ENCODE results near the gene IGSF21.

GRCh38 chr1:18139198-18139981 is 31.8 kb downstream of the IGSF21 start:
- no peak for TF ChIP-seq GABPA (IDR thresholded peaks at IDR 0.05 in 1 of 2, conservative IDR thresholded peaks at IDR 0.05 in 1 of 2)
- no peak for TF ChIP-seq MAX (IDR thresholded peaks at IDR 0.05)
- no peak for TF ChIP-seq YY1 (IDR thresholded peaks at IDR 0.05)
- no peak for TF ChIP-seq EGR1 (IDR thresholded peaks at IDR 0.05; ENCODE audit: low read depth in 2 of 2)
- no peak for TF ChIP-seq REST (IDR thresholded peaks at IDR 0.05)
- TF ChIP-seq ZBTB33 (IDR thresholded peaks at IDR 0.05): no peak
- TF ChIP-seq, protein P1, sequence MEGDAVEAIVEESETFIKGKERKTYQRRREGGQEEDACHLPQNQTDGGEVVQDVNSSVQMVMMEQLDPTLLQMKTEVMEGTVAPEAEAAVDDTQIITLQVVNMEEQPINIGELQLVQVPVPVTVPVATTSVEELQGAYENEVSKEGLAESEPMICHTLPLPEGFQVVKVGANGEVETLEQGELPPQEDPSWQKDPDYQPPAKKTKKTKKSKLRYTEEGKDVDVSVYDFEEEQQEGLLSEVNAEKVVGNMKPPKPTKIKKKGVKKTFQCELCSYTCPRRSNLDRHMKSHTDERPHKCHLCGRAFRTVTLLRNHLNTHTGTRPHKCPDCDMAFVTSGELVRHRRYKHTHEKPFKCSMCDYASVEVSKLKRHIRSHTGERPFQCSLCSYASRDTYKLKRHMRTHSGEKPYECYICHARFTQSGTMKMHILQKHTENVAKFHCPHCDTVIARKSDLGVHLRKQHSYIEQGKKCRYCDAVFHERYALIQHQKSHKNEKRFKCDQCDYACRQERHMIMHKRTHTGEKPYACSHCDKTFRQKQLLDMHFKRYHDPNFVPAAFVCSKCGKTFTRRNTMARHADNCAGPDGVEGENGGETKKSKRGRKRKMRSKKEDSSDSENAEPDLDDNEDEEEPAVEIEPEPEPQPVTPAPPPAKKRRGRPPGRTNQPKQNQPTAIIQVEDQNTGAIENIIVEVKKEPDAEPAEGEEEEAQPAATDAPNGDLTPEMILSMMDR (IDR thresholded peaks at IDR 0.05; ENCODE audit: low read depth, low read length, missing input control): no peak
- TF ChIP-seq JUND (IDR thresholded peaks at IDR 0.05): no peak
- no peak for TF ChIP-seq RAD21 (IDR thresholded peaks at IDR 0.05)
- no peak for TF ChIP-seq RXRA (IDR thresholded peaks at IDR 0.05)
- TF ChIP-seq, protein P2, sequence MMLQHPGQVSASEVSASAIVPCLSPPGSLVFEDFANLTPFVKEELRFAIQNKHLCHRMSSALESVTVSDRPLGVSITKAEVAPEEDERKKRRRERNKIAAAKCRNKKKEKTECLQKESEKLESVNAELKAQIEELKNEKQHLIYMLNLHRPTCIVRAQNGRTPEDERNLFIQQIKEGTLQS (IDR thresholded peaks at IDR 0.05): no peak
- no peak for TF ChIP-seq TAF1 (conservative IDR thresholded peaks at IDR 0.05)
- no peak for TF ChIP-seq NR2F2 (IDR thresholded peaks at IDR 0.05)

Measured in liver (tissue), 3 donors.